Dermis blood vessel endothelial cell (primary cell): Measurements from ENCODE around the gene ANTKMT. TPM values are rescaled to one million over a fixed set of nuclear protein-coding genes. Genes with fewer than 3 reads are reported as not detected.

ENCODE experiments used
- DNase-seq: peaks from one replicate; pipeline ENCODE4 v3.0.0; 2010
- total RNA-seq: library from RNA; depleted of rRNA; stranded (reverse); fragments of >200 nt; gene quantifications from 2 replicates; pipeline ENCODE4 v1.2.3, GENCODE V29; 2014

The ANTKMT gene
- total RNA-seq, 1 donor from 2014 or later = 47.5 TPM

DNA sequence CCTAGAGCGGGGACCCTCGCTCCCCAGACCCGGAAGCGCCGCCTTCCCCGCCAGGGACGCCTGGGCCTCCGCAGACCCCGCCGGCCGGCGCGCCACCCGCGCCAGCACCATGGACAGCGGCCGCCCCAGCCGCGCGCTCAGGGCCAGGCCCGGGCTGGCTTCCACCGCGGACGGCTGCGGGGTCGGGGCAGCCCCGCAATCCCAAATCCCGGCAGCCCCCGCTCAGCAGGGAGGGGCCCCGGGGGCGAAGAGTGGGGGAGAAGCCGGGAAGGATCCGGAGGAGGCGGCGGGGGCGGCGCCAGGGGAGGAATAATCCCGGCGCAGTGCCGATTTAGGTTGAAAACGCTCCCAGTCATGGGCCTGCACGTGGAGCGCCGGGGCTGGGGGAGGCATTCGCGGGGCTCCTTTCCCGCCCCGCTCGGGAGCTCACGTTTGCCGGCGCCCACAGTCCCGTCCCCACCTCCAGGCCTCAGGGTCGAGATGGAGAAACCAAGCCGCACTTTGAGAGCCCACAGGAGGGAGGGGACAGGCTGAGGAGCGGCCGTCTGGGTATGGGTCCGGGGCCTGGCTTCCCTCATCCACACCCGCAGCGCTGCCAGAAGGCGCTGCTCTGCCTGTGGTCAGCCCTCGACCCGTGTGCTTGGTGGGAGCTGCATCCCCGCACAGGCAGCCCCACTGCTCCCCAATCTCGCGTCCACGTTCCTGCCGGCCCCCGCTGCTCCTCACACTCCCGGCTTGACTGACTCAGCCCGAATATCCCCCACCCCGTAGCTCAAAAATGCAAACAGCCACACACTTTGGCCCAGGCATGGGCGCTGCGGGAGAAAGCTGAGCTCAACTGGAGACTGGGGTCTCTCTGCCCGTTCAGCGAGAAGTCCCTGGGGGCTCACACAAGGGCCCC lies 20.0 kb upstream of the ANTKMT start:
- DNase-seq = peak; percentile 40

DNA sequence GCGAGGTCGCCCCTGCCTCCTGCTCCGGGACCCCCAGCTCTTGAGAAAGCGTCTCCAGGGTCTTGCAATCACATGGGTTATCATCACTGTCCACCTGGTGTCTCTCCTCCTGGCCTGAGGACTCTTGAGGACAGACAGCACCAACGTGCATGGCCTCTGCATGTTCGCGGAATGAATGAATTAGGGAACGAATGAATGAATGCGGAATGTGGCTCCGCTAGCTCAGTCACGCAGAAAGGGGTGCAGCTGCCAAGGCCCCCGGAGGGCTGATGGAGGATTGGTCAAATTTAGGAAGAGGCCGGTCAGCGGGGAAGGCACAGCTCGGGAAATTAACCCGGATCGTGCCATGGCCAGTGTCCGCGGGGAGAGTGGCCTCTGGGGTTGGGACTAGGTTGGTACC lies 18.6 kb upstream of the ANTKMT start:
- no peak for DNase-seq

DNA sequence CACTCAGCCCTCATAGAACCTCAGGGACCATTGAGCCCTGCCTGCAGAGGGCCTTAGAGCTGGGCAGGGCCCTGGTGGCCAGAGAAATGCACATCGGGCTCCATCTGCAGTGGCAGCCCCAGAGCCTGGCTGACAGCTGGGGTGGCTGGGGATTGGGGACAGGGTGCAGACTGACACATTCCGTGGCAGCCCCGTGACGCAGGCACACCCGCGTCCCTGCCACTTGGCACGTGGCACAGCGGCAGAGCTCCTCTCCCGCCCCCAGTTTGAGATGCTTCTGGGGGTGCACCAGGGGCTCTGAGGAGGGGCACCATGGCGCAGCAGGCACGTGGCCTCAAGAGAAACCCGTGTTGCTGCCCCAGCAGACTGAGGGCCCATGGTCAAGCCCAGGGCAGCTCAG lies 17.5 kb upstream of the ANTKMT start:
- no peak for DNase-seq

DNA sequence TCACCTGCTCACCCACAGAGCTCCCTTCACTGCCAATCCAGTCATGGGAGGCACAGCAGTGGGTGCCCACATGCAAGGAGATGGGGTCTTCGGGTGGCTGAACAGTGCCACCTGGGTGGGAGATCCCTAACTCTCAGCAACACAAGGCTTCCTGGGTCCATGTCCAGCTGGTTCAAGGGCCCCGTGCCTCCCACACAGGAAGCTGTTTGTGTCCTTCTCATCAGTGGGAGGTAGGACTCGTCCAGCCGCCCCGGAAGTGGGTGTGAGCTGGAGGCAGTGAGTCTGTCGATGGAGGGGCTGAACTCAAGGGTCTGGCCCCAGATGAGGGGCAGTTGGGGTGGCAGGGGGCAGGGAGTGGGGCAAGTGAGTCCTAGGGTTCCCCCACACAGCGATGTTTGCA lies 16.9 kb upstream of the ANTKMT start:
- no peak for DNase-seq

DNA sequence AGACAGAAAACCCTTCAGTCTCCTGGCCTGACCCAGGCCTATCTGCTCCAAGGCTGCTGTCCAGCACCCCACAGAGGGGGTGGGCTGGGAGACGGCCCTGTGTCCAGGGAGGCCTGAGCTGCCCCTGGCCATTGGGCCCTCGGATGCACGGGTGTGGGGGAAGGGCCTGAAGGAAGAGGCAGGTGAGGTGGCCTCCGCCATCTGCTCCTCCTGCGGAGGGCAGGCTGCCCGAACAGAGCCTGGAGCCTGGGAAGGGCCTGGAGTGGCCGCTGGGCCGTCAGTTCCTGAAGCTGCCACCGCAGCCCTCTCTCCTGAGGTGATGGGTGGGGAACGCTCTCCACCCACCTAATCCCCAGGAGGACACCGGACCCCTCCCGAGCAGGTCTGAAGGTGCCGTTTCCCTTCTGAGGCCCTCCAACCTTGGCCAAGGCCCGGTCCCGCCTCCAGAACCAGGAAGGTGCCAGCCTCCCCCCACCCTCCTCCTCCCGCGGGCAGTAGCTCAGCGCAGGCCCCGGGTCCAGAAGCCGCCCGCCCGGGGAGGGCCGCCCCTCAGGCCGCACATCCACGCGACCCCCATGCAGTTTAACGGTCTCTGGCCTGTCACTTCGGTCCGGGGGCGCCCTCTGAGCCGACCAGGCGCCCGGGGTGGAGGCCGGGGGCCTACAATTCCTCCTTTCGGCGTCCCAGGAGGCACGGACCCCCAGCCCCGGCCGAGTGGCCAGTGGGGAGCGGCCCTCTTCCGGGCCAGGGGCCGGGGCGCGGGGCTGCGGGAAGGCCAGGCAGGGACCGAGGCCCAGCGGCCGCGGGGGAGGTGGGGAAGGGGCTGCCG lies 16.2 kb upstream of the ANTKMT start:
- DNase-seq = no peak

DNA sequence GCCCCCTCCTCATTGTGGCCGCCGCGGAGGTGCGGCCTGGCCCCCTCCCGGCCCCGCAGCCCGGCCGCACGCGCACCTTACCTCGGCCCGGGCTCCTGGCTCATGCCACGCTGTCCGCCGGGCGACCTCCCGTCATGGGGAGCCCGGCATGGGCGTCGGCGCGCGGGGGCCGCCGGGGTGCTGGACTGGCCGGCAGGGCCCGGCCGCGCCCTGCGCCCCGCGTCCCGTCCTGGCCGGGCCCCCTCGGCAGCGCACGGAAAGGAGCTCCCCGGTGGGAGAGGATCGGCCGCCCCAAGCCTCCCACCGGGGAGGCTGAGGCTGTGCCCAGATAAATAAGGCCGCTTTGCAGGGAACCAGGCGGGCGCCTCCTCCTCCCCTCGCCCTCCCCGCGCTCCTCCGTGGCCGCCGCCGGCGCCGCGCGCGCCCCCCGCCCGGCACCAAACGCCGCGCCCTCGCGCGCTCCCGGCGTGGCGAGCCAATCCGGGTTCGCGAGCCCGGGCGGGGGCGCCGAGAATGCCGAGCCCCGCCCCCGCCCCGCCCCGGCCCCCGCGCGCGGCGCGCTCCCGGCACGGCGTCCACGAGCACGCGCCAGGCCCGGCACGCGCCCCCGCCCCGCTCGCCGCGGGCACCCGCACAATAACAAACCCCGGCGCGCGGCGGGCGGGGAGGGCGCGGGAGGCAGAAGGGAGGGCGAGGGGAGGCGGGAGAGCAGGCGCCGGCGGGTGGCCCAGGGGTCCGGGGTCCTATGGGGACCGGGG lies 15.3 kb upstream of the ANTKMT start, which contains the start of gene FBXL16:
TSS of gene FBXL16 (minus strand) at position 371 of the 758 bp plus-strand sequence. CDS start 8,396 bp downstream, outside the sequence.
- DNase-seq = no peak

DNA sequence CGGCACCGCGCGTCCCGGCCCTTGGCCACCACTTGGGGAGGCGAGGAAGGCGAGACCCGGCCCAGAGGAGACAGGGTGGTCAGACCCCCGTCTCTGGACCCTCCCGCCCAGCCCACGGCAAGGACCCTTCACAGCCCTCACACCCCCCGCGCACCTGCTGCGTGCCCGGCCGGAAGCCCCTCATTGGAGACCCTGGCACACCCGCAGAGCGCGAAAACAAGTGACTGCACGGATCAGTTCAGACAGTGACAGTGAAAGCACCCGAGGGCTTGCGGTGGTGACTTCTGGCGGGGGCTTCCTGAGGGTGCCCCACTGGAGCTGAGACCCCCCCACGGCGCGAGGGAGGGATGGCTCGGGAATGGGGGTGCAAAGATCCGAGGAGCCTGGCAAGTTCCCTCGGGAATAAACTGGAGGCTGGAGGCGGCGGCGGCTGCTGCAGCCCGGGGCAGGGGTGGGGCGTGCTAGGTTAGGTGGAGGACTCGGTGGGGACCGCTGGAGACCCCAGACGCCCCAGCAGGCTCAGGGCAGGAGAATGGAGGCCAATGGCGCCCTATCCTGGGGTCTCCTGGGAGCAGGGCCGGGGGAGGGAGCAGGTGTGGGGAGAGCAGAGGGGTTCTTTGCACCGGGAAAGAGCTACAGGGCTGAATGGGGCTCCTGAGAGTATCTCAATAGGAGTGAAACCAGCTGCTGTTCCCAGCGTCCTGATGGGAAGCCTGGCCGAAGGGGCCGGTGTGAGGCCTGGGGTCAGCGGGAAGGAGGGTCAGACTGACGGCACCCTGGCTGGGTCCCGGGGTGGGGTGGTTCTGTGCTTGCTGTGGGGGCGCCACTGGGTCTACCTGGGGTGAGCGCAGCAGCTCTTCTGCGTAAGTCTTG lies 14.5 kb upstream of the ANTKMT start:
- no peak for DNase-seq

DNA sequence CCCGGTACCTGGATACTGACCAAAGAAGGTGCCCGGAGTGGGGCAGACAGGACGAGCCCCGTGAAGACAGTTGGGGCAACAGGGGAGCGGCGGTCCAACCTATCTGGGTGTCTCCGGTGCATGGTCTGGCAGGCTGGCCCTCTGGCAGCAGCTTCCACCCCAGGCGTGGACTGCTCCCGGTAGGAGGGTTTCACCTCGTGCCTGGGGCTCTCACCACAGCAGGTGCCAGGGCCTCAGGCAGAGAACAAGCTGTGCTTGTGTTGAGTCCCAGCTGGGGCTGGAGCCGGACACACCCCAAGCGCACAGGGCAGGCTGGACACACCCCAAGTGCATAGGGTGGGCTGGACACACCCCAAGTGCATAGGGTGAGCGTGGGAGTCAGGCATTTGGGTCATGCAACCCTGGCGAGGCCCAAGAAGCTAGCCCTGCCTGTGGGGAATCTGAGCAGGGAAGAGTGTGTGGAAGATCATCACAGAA lies 13.8 kb upstream of the ANTKMT start:
- DNase-seq = no peak

DNA sequence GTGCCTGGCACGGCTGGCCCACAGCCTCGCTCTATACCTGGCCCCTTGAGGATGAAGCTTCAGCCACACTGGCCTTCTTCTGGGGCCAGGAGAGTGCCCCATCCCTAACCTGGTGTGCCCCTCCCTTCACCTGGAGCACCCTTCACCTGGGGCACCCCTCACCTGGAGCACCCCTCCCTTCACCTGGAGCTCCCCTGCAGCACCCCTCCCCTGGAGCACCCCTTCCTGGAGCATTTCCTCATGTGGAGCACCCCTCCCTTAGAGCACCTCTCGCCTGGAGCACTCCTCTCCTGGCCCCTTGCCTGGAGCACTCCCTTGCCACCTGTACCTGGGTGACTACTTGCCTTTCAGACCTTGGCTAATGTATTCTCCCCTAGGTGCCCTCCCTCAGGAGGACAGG lies 12.9 kb upstream of the ANTKMT start:
- DNase-seq = no peak

DNA sequence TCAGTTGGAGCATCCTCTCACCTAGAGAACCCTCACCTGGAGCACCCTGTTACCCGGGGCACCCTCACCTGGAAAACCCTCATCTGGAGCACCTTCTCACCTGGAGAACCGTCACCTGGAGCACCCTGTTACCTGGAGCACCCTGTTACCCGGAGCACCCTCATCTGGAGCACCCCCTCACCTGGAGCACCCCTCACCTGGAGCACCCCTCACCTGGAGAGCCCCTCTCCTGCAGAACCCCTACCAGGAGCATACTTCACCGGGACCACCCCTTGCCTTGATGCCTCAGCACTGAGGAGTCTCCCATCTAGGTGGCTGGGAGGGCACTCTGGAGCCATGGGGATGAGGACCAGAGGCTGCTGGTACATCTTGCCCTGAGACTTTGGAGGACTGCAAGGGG lies 12.0 kb upstream of the ANTKMT start:
- no peak for DNase-seq

DNA sequence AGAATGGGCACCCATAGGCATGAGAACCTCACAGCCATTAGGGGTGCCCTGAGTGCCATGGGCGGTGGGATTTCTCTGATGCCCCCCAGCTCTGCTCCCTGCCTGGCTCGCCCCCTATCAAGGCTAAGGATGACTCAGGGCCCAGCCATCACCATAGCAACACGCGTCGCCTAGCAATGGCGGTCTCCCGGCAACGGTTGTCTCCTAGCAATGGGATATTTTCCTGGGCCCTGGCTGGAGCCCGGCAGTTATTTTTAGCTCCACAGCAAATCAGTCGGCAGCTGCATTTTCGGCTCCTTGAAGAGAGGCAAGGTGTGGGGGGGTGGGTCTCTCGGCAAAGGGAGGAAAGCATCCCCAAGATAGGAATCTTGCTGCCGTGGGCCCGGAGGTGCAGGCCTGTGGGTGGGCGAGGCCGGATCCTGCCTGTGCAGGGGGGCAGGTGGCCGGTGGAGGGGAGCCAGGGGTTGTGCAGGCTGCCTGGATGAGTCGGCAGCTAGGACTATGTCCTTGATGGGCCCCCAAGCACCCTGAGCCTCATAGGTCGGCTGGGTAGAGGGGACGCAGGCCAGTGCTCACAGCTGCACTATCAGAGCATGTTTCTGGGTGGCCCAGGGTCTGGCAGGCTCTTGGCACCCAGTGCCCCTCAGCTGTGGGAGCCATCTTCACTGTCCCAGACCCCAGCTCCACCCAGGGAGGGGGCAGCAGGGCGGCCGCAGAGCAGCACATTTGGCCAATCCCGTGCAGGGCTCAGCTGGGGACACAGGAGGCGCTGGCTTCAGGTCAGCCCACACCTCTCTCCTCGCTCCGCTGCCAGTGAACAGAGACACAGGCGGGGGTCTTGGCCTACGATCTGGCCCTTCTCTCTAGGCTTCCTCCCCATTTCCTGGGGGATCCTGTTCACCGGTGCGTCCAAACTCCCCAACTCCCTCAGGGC lies 11.1 kb upstream of the ANTKMT start:
- DNase-seq = peak; percentile 51

DNA sequence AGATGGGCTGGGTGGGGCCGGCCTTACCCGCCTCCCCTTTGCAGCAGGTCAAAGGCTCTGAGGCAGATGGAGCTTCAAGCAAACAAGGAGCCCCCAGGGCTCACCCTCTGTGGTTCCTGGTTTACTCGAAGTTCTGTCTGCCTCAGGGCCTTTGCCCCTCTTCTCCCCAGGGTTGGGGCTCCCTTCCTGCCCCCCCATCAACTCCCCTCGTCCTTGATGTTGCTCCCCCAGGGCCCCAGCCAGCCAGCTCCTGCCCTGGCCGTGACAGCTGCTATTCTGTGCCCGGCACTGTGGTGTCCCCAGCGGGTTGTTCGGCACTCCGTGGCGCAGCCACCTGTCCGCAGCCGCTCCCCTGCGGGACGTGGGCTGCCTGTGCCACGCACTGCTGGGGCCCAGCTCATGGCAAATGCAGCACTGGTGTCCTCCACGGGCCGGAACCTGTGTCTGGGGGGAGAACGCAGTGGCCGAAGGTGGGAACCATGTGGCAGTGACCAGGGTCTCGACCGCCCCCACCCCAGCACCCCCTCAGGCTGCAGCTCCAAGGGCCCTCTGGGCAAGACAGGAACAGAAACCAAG lies 10.4 kb upstream of the ANTKMT start:
- DNase-seq = no peak

DNA sequence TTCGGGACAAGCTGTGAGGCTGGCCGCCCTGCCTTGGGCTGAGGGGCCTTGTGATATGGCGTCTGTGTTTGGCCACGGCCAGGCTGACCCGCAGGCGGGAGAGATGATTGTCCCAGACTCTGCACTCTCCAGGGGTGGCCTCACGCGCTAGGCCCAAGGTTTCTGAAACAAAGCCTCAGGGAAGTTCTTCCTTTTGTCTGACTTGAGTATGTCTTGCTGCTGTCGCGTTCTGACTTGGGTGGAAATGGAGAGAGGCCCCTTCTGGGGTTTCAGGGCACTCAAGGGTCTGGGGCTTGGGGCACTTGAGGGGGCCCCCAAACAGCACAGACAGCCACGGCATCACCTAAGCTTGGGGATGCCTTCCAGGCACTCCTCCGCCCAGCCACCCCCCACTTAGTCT lies 9.9 kb upstream of the ANTKMT start:
- DNase-seq = no peak

DNA sequence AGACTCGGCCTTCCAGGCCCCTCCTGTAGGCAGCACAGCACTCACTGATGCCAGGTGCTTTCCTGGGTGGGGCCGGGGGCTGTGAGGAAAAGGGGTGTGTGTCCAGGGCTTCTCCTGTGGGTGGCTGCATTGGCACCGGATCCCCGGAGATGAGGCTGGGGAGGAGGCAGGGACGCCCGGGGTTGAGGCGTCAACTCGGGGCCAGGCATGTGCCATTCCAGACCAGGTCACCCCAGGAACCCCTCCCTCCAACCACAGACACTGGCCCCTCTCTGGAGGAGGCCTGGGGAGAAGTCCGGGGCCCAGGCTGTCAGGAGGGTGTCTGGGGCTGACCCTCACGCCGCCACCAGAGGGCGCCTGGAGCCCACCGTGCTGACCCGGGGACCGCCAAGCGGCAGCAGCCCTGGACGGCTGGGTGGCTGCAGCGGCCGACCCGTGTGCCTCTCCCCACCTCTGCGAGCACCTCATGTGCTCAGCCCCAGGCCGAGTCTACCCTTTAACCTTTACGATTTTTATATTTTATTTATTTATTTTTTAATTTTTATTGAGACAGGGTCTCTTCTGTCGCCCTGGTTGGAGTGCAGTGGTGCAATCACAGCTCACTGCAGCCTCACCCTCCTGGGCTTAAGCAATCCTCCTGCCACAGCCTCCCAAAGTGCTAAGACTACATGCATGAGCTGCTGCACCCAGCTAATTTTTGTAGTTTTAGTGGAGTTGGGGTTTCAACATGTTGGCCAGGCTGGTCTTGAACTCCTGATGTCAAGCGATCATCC lies 9.2 kb upstream of the ANTKMT start:
- peak; percentile 83 for DNase-seq

DNA sequence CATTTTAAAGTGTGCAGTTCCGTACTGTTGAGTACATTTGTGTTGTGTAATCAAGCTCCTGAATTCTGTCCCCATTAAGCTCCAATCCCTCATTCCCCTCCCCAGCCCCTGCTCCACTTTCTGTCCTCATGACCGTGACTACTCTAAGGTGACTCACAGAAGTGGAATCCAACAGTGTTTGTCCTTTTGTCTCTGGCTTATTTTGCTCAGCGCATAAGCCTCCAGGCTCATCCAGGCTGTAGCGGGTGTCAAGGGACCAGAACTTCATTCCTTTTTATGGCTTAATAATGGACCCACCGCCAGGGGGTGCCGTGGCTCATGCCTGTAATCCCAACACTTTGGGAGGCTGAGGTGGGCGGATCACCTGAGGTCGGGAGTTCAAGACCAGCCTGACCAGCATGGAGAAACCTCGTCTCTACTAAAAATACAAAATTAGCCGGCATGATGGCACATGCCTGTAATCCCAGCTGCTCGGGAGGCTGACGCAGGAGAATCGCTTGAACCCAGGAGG lies 8.2 kb upstream of the ANTKMT start:
- DNase-seq = peak; percentile 72

DNA sequence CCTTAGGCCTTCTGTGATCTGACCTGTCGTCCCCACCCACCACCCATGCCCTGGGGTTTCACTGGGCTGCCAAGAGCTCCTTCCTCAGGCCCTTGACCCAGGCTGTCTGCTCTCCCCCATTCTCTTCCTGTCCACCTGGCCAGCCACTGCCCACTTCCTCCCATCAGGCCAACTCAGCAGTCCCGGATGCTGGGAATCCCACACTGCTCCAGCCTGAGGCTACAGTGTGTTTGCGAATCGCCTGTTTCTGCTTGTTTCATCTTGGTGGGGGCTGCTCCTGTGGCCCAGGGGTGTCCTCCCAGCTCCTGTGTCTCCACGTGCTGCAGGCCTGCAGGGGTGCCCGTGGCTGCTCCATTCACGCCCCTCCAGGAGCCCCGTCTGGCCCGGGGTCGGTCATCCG lies 6.9 kb upstream of the ANTKMT start:
- no peak for DNase-seq

DNA sequence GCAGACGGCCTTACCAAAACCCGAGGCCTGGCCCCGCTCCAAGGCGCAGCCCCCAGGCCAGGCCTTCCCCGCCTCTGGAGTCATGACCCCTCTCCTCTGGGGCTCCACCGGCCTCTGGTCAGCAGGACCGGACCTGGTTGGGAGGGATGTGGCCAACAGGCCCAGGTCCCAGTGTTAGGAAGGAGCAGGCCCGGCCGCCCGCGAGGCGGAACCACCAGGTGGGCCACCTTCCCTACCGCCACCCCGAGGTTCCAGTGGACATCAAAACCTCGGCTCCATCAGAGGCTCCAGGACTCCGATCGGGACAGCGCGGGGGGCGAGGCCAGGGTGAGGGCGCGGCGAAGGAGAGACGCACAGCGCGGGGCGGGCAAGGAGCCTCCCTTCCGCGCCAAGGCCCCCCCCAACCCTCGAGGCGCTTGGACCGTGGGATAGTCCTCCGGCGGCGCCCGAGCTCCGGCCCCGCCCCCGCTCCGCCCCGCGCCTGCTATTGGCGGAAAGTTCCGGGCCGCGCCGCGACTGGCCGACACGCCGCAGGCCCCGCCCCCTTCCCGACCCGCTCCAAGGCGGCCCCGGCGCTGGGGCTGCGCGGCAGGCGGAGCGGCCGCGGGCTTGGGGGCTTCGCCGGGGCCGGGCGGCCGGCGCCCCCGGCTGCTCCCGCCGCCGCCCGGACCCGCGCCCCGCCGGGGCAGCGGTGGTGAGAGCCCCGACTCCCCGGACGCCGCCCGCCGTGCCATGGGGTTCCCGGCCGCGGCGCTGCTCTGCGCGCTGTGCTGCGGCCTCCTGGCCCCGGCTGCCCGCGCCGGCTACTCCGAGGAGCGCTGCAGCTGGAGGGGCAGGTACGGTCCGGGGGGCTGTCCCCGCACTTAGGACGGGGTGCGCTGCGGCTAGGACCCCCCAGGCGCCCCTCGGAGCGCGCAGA lies 6.1 kb upstream of the ANTKMT start, which contains the start of gene METRN:
TSS of gene METRN (plus strand) at position 561 of the 919 bp plus-strand sequence. CDS start at position 733, 172 bp downstream.
- peak; percentile 89 for DNase-seq
